ENCODE data around the gene IQCN. TPM values are rescaled to one million over a fixed set of nuclear protein-coding genes. Genes with fewer than 3 reads are reported as not detected.

The IQCN gene
- total and polyA plus RNA-seq, 10 of the 15 experiments (the other 5 are each of a cell fraction or from before 2014, with no cell fraction given): 0.01 to 0.54 (median 0.23) TPM; not detected in 3

- no peak overlapping the region for H3K27ac ChIP-seq (ENCODE audit: control insufficient read depth, insufficient read depth)
- 34% methylated on average over 3 of the region's 3 CpGs for WGBS (ENCODE audit: insufficient coverage, insufficient replicate concordance, low lambda C conversion rate, missing lambda C conversion rate)
- peaks cover 0 to 4% of the 10 kb centered on the region in 2 experiments; a peak in 2 of 4 replicates for H3K27me3 ChIP-seq (replicated peaks in 1 of 2; ENCODE audit: control insufficient read depth in 2 of 2, insufficient read depth in 2 of 2, low read length in 1 of 2)
- no peaks in the 10 kb centered on the region for H3K36me3 ChIP-seq (ENCODE audit: control insufficient read depth in 2 of 2, insufficient read depth in 2 of 2, low read length in 1 of 2)
- in situ Hi-C loops (cut with MboI) (no loop called here), intact Hi-C loops (cut with micrococcal nuclease; ENCODE audit: unreplicated experiment) (no loop called here)
- H3K4me2 ChIP-seq (ENCODE audit: control insufficient read depth, insufficient read depth): no peak overlapping the region
- POLR2A ChIA-PET: no interaction called here
- no peak for FAIRE-seq
- H3K4me1 ChIP-seq (ENCODE audit: control insufficient read depth, insufficient read depth, low read length): no peaks in the 10 kb centered on the region
- H4K20me1 ChIP-seq (ENCODE audit: control insufficient read depth, insufficient read depth): no peaks in the 10 kb centered on the region
- BruUV-seq (replicated peaks): no TSS peak
- H3K79me2 ChIP-seq (ENCODE audit: control insufficient read depth, insufficient read depth, low read length): no peaks in the 10 kb centered on the region
- CTCF ChIA-PET: interaction anchor here (1.0 to 1.9 kb wide), 3 partner anchors 10 to 61 kb away, joined by 3 to 6 read pairs (median 6); no protein-coding TSS in a partner anchor
- no peak overlapping the region for H2AFZ ChIP-seq (ENCODE audit: control insufficient read depth, low read depth, low read length)
- RAD21 ChIA-PET (ENCODE audit: unreplicated experiment): no interaction called here
- H3K9ac ChIP-seq (ENCODE audit: control insufficient read depth, insufficient read depth, low read length): no peak overlapping the region
- no peak overlapping the region for H3K4me3 ChIP-seq
- ATAC-seq: no peak
- SMC1A ChIA-PET (ENCODE audit: uncharacterized antibody, unreplicated experiment): interaction anchor here (1.4 kb wide), 1 partner anchor 35 kb away, joined by 3 read pairs; no protein-coding TSS in a partner anchor
- no peak for DNase-seq (ENCODE audit: low read depth, low spot score)
- no peak for TF ChIP-seq BHLHE40 (IDR thresholded peaks at IDR 0.05; ENCODE audit: borderline replicate concordance in 1 of 2, low read depth in 2 of 2, low read length in 1 of 2)
- H3K9me3 ChIP-seq (replicated peaks; ENCODE audit: control insufficient read depth, insufficient read depth, low read length): no peaks in the 10 kb centered on the region; the same call in 2 of the 3 replicates
These were observed 55.7 kb downstream of the IQCN start for GRCh38 chr19:18218600-18218999.

GRCh38 chr19:18218159-18218558, 56.1 kb downstream of the IQCN start:
- H3K4me2 ChIP-seq (ENCODE audit: control insufficient read depth, insufficient read depth): no peak overlapping the region
- no peaks in the 10 kb centered on the region for H3K79me2 ChIP-seq (ENCODE audit: control insufficient read depth, insufficient read depth, low read length)
- no peaks in the 10 kb centered on the region for H3K4me1 ChIP-seq (ENCODE audit: control insufficient read depth, insufficient read depth, low read length)
- H3K27ac ChIP-seq (ENCODE audit: control insufficient read depth, insufficient read depth): no peak overlapping the region
- POLR2A ChIA-PET: no interaction called here
- DNase-seq (ENCODE audit: low read depth, low spot score) (no peak), ATAC-seq (no peak; the same call in 2 of the 3 replicates), FAIRE-seq (no peak)
- H2AFZ ChIP-seq (ENCODE audit: control insufficient read depth, low read depth, low read length): no peak overlapping the region
- no peak overlapping the region for H3K9ac ChIP-seq (ENCODE audit: control insufficient read depth, insufficient read depth, low read length)
- RAD21 ChIA-PET (ENCODE audit: unreplicated experiment): no interaction called here
- 47% methylated on average over 14 of the region's 17 CpGs for WGBS (ENCODE audit: insufficient coverage, insufficient replicate concordance, low lambda C conversion rate, missing lambda C conversion rate)
- no peaks in the 10 kb centered on the region for H4K20me1 ChIP-seq (ENCODE audit: control insufficient read depth, insufficient read depth)
- in situ Hi-C loops (cut with MboI) (no loop called here), intact Hi-C loops (cut with micrococcal nuclease; ENCODE audit: unreplicated experiment) (no loop called here)
- CTCF ChIA-PET: interaction anchor here (1.3 to 1.9 kb wide), 2 partner anchors 10 to 61 kb away, joined by 3 to 6 read pairs; no protein-coding TSS in a partner anchor
- H3K36me3 ChIP-seq (ENCODE audit: control insufficient read depth in 2 of 2, insufficient read depth in 2 of 2, low read length in 1 of 2): no peaks in the 10 kb centered on the region
- H3K27me3 ChIP-seq (replicated peaks in 1 of 2; ENCODE audit: control insufficient read depth in 2 of 2, insufficient read depth in 2 of 2, low read length in 1 of 2): peaks cover 0 to 4% of the 10 kb centered on the region in 2 experiments; a peak in 2 of 4 replicates
- no TSS peak for BruUV-seq (replicated peaks)
- no peak overlapping the region for H3K4me3 ChIP-seq
- SMC1A ChIA-PET (ENCODE audit: uncharacterized antibody, unreplicated experiment): no interaction called here
- no peaks in the 10 kb centered on the region for H3K9me3 ChIP-seq (replicated peaks; ENCODE audit: control insufficient read depth, insufficient read depth, low read length)
- TF ChIP-seq BCL11A (IDR thresholded peaks at IDR 0.05; ENCODE audit: low read depth, low read length) (no peak), SPI1 (IDR thresholded peaks at IDR 0.05; ENCODE audit: borderline replicate concordance, insufficient read depth, low read depth, low read length) (no peak), NBN (IDR thresholded peaks at IDR 0.05) (no peak), MYC (IDR thresholded peaks at IDR 0.05; ENCODE audit: insufficient read depth, insufficient read length, insufficient replicate concordance, low read length, severe bottlenecking) (no peak), MXI1 (IDR thresholded peaks at IDR 0.05; ENCODE audit: low read depth, low read length) (no peak), USF2 (IDR thresholded peaks at IDR 0.05; ENCODE audit: borderline replicate concordance, low read depth, low read length) (no peak), HDAC2 (IDR thresholded peaks at IDR 0.05) (no peak), RELB (IDR thresholded peaks at IDR 0.05; ENCODE audit: low read depth) (no peak)
